ENCODE results near the gene ECT2L.
"Not testable (repeated sequence)": the region's sequence is repeated elsewhere in the genome, so short reads cannot be mapped to it uniquely, and the experiment has no call there.

Gene ECT2L

DNA sequence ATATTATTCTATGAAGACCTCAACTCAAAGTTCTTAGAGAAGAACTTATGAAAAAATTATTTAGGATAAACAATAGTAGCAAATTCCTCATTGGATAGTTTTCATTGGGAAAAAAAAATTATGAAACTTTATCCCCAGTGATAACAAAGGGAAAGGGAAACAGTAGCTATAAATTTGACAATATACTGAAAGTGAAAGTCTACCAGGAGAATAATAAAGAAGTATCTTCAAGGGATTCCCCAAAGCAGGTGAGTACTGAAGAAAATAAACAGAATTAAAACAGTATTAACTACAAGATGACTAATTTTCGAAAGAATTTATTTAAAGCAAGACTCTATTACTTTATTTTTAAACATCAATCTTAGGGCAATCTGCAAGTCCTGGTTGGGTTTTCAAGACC, 135.8 kb downstream of the ECT2L start:
- DNase-seq (ENCODE audit: low spot score) = no peak

- DNase-seq (ENCODE audit: low spot score) = not testable (repeated sequence)
These were observed 141.0 kb downstream of the ECT2L start for GRCh38 chr6:138936873-138937272.

DNA sequence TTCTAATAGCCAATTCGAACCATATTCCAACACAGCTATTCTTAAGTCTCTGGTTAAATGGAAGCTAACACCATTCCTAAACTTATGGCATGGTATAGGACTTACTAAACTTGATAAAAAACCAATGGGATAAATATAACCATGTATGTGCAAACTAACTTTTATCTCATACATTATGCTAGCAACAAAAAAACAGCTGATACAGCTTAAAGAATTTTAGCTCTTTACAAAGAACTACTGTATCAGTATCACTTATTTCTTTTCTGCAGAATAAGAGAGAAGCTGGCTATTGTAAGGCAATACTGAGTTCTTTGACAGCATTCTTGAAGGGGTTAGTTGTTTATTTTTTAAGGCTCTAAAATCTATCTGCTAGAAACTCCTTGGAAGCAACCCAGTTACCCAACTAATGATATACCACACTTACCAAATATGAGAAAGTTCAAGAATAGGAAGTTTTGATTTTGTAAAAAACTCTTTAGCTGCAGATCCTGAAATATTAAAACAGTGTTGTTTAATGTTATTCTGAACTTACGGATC, 147.3 kb downstream of the ECT2L start:
- DNase-seq (ENCODE audit: low spot score) = no peak

DNA sequence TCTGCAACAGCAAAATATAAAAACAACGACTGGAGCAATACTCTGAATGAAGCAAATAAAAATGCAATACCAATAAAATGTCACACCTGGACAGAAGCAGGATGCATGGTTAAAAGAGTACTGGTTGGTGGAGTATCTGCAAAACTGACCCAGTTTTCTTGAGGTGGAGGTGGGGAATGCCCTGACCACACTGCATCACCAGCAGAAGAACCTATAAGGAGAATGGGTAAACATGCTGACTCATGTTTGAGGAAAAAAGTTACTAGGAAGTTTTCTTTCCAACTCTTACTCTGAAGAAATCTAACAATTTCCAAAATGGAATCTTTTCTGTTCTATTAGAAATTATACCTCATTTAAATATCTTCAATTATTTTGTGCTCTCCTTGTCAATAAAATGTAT, 148.5 kb downstream of the ECT2L start:
- DNase-seq (ENCODE audit: low spot score) = peak; percentile 42

DNA sequence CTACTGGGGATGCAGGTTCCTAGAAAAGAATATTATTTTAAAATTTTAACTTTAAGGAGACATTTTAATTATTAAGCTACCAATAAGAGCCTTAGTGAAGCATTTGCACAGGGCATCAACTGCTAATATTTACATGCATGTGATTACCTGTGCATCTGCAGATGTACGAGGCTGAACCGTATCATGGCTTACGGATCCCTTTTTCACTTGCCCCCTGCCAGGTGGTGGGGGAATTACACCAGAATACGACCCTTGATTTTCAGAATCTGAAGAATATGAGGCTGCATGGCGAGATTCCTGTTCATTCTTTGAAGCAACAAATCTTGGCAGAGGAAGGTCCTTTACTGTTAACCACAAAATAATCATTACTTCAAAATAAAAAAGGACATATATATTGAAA, 149.5 kb downstream of the ECT2L start:
- DNase-seq (ENCODE audit: low spot score) = no peak

DNA sequence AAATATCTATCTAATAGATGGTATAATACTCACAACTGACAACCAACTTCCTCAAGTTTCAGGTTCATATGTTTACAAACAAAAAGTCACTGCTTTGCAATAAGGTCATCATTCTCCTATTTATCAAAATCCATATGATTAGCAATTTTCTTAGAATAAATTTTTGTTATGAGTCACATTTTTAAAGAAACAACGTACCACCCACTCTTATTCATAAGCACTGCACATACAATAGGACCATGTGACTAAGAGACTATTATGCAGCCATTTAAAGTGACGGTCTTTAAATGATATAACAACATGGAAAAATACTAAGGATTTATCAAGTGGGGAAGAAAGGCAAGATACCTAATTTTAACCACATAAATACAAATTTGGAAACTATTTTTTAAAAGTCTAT, 152.1 kb downstream of the ECT2L start:
- DNase-seq (ENCODE audit: low spot score) = no peak

DNA sequence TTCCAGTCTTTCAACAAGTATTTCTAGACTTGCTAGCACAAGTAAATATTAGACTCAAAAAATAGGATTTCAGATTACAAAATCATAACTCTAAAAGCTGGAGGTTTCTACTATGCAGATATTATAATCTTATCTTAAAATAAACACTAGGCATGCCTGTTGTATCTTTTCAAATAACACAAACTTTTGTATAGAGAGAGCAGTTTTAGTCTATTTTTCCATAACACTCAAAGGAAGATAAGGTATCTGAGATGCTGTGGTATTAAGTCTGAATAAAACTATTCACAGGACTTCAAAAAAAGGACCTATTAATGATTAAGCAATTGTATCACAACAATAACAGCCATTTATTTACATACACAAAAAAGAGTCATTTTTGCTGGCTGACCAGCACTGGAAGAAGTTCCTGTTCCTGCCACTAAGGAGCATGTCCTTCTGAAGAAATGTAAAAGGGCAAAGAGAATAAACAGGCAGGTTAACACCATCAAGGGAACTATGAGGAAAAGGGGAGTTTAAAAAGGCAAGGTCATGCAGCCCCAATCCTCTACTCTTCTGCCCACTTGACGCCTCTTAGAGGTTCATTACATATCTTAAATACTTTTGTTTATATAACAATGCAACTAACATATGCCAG, 152.8 kb downstream of the ECT2L start:
- DNase-seq (ENCODE audit: low spot score) = no peak

DNA sequence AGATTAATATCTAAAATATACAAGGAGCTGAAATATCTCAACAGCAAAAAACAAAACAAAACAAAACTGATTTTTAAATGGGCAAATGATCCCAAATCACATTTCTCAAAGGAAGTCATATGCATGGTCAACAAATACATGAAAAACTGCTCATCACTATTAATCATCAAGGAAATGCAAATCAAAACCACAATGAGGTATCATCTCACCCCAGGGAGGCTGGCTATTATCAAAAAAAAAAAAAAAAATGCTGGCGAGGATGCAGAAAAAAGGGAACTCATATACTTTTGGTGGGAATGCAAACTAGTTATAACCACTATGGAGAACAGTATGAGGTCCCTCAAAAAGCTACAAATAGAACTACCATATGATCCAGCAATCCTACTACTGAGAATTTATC, 157.6 kb downstream of the ECT2L start:
- DNase-seq (ENCODE audit: low spot score) = no peak

Measured in GM03348 (cell line).